SK-MEL-5 (cell line): ENCODE measurements around the gene REV3L. TPM values are rescaled to one million over a fixed set of nuclear protein-coding genes. Genes with fewer than 3 reads are reported as not detected.
"Not testable (repeated sequence)": the region's sequence is repeated elsewhere in the genome, so short reads cannot be mapped to it uniquely, and the experiment has no call there.

Experiments
- DNase-seq: peaks from one replicate; pipeline ENCODE4 v3.0.0-alpha.2; 2016; ENCODE audit warnings: low read depth, low spot score
- in situ Hi-C: cut with HindIII; loops from 2 replicates; pipeline ENCODE4 v1.10.0; 2016; ENCODE audit warnings: low sequenced_read_pairs, high pct_unique_total_duplicates, low pct_unique_long_range_greater_than_20kb
- total RNA-seq: library from RNA; depleted of rRNA; stranded (reverse); fragments of >200 nt; shearing (Covaris generic); gene quantifications from 2 replicates; pipeline ENCODE4 v1.2.3, GENCODE V29; 2014

Gene REV3L
- total RNA-seq, 1 experiment from 2014 or later = 41.2 TPM

DNA sequence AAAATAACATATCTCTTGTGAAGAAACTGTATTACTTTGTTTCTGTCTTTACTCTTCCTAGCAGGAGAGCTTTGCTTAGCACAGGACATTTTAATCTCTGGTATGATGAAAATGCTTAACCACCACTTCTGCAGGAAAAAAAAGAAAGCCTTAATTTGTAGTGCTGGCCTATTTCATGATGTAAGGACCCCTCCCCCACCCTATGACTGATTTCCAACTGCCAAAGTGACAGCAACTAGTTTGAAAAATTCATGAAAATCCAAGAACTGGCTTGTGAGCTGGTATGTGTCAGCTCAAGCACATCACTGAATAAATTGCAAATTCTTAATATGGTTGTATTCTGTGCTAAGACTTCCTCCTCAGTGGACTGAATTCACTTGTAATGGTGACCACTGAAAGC, 125.3 kb downstream of the REV3L start:
- in situ Hi-C loops = no loop called here
- DNase-seq = no peak

DNA sequence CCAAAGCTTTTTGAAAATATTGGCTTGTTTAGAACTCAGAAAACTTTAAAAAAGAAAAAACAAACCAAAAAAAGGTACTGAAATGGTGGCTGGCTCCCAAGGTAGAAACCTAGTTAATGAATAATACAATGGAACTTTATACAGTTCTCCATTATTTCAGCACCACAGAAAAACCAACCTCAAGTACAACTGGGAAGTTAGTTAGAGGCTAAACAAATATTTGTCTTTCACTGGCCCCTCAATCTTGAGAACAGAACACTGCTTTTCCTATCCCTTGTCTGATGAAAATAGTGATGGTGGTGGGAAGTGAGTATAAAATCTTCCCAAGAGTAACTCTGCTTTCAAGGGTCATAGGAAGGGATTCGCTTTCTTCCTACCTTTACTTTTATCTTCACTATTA, 126.5 kb downstream of the REV3L start:
- in situ Hi-C loops = no loop called here

DNA sequence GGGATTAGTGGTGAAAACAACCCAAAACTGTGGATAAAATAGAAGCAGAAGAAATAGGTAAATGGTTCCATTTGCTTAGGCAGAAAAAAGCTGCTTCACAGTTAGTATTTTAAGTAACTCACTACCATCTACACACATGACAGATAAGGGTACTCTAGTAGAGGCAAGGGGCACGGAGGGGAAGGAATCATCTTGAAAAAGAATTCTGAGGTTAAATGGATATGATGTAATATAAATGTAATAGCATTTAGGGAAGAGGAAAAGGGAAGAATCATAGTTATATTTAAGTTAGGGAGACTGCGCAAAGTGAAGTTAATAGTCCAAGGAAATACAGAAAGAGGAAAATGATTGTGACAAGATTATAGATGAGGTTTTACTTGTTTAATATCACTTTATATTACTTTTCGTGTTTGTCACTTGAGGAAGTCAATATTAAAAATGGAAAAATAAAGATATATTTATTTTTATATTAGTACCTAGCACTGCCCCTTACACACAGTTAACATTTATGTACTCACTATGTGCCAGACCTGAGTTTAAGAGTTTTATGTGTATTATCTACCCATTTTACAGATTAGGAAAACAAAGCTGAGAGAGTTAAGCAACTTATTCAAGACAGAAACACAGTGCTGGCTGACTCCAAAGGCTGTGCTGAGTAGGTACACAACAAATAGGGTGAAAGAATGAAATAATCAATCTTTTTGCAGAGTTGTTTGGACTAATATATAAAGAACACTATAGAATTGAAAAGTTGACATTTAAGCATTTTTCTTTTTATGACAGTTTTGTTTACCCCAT, 128.1 kb downstream of the REV3L start:
- in situ Hi-C loops = no loop called here
- DNase-seq = no peak

More for the DNA sequence above, 126.5 kb downstream of the REV3L start:
- no peak for DNase-seq

DNA sequence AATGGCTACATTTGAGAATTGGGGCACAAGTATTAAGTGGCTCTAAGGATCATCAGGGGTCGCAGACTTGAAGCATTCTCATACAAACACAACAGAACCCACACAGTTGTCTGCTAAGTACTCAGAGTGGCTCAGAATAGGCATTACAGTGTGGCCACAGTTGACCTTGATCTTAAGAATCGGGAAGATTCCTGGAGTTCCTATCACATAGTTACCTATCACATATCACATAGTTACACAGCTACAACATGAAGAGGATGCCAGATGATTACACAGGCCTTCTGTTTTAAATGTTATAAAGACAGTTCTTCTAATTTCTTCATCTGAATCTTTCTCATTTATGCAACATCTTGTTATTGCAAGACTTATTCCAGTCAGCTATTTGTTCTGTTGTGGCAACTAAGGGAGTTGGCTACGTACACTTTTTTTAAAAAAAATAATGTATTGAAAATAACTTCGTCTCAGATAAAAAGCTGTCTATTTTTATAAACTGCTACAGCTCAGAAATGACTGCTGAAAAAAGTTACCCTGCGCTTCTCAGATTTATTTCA, 129.0 kb downstream of the REV3L start:
- in situ Hi-C loops = no loop called here

DNA sequence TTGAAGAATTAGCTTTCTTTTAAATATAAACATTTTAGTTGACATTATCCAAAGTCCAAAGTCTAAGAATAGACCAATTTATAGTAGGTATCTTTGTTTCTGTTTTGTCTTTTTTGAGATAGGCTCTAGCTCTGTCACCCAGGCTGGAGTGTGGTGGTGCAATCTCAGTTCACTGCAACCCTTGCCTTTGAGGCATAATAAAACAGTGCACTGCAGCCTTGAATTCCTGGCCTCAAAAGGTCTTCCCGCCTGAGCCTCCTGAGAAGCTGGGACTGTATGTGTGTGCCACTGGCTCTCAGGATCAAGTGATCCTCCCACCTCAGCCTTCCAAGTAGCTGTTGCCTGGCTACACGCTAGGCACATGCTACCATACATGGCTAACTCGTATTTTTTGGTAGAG, 135.4 kb downstream of the REV3L start:
- no peak for DNase-seq
- in situ Hi-C loops = no loop called here

More for the DNA sequence above, 129.0 kb downstream of the REV3L start:
- DNase-seq = no peak

DNA sequence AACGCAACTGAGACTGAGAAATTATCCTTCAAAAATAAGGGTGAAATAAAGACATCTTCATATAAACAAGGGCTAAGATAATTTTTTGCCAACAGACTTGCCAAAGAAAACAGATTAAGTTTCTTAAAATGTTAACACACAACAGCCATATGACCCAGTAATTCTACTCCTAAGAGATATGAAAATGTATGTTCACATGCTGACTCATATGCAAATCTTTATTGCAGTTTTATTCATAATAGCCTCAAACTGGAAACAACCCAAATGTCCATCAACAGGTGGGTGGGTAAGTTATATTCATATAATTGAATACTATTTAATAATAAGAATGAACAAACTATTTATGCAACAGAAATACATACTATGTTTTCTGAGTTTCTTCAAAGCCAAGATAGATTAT, 140.1 kb downstream of the REV3L start:
- no peak for DNase-seq
- in situ Hi-C loops = no loop called here

DNA sequence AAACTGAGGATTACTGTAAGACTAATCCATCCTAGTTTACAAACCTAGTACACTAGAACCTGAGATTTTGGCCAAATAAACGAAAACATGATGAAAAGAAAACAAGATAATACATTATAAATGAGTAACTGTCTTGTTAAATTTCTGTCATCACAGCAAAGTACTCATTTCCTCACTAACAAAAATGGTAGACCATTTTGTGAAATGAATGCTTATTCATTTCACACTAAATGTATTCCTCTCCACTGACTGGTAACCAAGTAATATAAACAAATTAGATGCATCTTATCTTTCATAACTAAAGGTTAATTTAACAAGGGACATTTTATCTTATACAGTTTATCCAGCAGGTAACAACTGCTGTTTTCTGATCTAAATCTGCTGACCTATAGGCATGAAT, 143.7 kb downstream of the REV3L start:
- in situ Hi-C loops = no loop called here
- no peak for DNase-seq

DNA sequence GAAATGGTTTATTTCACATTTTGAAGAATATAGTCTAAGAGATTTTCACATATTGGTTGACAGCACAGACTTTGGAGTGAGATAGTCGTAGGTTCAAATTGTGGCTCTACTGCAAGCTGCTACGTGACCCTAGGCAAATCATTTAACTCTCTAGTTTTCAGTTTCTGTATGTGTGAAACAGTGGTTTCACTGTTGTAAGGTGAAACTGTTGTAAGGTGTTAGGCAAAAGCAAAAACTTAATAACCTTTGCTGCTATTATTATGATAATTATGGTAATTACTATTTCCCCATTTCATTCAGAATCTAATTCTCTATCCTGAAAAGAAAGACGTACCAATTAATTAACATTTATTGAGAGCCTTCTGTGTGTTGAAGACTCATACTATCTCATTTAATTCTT, 144.2 kb downstream of the REV3L start:
- DNase-seq = no peak
- in situ Hi-C loops = no loop called here

DNA sequence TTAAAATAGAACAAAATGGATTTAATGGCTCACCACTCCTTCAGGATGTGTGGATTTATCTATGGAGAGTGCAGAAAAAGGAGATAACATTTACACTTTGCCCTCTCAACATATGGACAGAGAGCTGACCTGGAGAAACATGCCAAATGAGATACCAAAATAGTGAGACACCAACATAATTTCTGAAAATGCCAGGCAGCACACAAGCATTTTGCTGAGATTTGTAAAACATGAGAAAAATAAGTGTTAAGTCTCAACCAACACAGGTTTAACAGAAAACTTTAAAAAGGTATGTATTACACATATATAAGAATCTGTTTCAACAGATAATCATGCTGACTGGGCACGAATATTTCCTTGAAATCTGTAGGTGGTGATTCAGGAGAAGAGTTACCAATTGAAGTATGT, 145.2 kb downstream of the REV3L start:
- in situ Hi-C loops = no loop called here
- no peak for DNase-seq

DNA sequence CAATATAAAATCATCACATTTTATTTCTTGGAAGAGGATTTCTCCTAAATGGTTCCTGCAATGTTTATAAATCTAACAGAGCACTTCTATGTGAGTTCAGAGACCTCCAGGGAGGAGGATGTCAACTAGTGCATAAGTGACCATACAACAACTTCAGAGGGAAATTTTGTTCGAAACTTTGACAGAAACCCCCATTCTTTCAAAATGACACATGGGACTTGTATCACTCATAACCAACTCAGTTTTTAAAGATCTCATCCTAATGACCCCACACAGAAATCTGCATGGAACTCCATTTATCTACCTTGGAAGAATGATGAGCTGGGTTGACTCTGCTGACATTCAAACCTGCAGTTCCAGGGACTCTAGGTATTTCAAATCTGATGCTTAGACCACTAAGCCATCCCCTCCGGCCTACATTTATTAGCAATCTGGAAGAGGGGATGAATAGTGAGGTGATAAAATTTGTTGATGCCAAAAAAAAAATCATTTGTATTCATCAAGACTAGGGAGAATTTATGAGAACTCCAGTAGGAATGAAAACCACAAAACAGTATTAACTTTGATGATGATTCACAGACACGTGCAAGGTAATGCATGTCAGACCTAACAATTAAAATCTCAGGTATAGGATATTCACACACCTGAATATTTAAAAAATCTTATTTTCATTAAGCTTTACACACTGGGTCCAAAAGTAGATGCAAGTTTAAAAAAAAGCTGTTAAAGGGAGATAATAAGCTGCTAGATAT, 153.0 kb downstream of the REV3L start:
- DNase-seq = no peak
- in situ Hi-C loops = no loop called here

DNA sequence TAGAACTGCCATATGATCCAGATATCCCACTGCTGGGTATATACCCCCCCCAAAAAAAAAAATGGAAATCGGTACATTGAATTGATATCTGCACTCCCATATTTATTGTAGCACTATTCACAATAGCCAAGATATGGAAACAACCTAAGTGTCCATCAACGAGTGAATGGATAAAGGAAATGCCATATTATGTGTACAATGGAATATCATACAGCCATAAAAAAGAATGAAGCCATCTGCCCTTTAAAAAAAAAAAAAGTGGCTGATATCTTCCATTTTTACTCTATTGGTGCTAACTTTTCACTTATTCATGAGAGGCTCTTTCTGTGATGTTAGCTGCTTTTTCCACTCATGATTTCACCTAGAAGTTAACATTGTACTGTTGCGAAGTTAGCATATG, 156.5 kb downstream of the REV3L start:
- in situ Hi-C loops = no loop called here
- no peak for DNase-seq

DNA sequence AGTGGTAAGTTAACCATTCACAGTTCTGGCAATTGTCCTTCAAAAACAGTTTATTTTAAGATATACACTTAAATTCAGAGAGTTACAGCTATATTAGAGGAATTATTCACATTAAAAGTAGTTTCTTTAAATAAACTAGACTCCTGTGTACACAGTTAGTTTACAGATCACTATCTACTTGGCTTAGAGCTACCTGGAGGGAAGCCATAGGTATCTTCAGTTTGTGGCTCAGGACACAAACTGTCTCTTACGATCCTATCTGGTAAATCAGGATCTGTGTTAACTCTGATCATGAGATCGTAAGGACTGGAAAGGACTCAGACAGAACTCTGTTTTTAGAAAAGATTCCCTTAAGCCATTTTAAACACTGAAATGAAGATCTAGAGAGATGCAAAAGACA, 160.9 kb downstream of the REV3L start:
- no peak for DNase-seq
- in situ Hi-C loops = no loop called here

DNA sequence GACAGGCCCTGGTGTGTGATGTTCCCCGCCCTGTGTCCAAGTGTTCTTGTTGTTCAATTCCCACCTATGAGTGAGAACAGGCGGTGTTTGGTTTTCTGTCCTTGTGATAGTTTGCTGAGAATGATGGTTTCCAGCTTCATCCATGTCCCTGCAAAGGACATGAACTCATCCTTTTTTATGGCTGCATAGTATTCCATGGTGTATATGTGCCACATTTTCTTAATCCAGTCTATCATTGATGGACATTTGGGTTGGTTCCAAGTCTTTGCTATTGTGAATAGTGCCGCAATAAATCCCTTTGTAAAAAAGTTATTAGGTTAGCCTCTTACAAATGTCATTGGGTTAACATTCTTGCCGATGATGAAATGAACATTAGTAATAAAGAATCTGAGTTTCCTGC, 175.1 kb downstream of the REV3L start:
- DNase-seq, in situ Hi-C loops: not testable (repeated sequence)

DNA sequence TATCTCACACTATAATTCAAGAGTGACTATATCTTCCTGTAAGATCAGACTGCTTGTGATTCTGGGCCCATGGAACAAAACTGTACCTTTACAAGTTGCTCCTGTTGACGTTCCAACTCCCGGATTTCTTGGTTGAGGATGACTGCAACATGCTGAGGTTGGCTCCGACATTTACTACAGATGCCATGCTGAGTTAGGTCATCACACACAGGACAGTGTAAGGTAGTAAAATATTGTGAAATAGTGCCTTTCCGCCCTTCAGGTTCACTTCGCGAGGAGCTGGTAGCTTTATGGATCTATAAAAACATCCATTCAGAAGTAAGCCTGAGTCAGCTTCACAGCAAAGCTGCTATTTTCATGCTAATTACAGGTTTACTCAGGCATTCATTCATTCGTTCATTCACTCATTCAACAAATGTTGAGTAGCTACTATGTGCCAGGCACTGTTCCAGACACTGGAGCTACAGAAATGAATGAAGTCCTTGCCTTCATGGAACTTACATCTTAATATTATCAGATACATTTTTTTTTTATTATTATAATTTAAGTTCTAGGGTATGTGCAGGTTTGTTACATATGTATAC, 175.7 kb downstream of the REV3L start:
- in situ Hi-C loops = no loop called here
- DNase-seq = no peak

DNA sequence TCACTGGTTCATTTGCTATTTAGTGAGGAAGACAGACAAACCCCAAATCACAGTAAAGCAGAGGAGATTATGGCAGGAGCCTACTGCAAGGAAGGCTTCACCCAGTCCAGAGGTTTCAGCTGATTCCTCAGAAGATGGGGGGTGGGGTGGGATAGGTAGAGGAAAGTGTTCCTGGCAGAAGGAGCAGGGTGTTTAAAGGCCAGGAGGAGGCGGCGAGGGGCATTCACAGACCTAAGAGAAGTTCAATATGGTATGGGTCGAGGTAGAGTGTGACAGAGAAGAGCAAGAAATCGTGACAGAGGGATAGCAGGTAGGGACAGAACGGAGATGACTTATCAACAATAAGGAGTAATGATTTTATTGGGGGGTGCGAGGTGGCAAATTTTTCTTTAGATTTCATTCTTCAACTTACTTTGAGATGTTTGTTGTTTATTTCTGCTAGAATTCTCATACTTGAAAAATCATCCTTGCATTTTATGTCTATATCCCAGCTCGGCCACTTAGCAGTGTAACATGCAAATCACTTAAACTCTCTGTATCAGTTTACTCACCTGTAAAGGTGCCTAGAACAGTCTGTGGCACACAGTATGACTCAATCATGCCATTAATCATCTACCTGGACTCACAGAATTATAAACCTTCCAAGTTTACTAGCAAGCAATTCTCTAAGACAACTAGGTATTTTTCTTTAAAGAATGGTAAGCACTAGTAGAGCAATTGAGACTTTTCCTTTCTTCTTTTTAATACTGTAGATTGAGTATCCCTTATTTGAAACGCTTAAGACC, 176.7 kb downstream of the REV3L start:
- DNase-seq = no peak

DNA sequence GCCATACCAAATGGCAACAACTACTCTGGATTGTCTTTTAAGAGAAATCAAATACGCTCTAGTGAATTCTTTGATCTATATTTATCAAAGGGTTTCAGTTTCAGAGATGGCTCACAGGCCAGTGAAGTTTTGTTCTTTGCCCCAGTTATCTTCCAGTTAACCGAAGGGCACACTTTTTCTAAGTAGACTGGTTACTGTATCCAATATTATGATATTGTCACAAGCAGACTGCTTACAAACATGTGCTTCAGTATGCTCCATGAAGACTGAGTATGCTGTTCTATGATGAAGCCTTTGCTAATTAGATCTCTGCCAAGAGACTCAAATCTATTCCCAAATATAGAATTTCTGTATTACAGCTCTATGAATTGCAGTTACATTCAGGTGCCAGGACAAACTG, 181.1 kb downstream of the REV3L start:
- no peak for DNase-seq
- in situ Hi-C loops = no loop called here

More for the DNA sequence above, 176.7 kb downstream of the REV3L start:
- in situ Hi-C loops = no loop called here

DNA sequence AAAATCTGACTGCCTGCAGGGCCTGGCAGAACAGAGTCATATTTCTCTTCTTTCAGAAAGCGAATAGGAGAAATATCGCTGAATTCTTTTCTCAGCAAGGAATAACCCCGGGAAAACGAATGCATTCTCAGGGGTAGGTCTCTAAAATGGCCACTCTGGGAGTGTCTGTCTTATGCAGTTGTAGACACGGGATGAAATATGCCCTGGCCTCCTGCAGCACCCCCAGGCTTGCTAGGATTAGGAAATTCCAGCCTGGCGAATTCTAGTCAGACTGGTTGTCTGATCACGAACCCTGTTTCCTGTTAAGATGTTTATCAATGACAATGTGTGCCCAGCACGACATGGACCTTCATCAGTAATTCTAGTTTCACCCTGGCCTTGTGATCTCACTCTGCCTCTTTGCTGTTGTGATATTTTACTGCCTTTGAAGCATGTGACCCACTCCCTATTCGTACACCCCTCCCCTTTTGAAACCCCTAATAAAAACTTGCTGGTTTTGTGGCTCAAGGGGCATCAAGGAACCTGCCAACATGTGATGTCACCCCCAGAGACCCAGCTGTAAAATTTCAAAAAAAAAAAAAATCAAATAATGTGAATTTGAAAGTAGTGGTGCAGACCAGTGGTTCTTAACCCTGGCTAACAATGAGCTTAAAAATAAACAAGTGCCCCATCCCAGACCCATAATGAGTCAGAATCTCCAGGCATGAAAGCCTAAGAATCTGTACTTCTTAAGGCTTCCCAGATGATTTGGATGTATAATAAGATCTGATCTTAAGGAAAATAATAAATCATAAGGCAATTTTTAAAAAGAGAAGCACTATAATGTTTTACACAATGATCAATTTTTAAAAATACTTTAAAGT, 181.8 kb downstream of the REV3L start:
- in situ Hi-C loops, DNase-seq: not testable (repeated sequence)
